Stimulated activated CD4-positive, alpha-beta T cell treated with anti-CD3 and anti-CD28 coated beads, Interleukin-15, amount 100 ng/mL, for 48 hours (primary cell): ENCODE measurements around the gene EPS15.
"Not testable (repeated sequence)": the region's sequence is repeated elsewhere in the genome, so short reads cannot be mapped to it uniquely, and the experiment has no call there.

ENCODE experiments used
- DNase-seq, 2 donors: peaks; one replicate each; pipeline ENCODE4 v3.0.0-alpha.2; 2020; ENCODE audit warnings: low read depth in 2 of 2

Gene EPS15

GRCh38 chr1:51336711-51337110, 182.4 kb downstream of the EPS15 start:
- DNase-seq = no peak

- no peak for DNase-seq
Observed at GRCh38 chr1:51336004-51336403, 183.1 kb downstream of the EPS15 start.

- DNase-seq = no peak
Observed at GRCh38 chr1:51331206-51332100, 187.6 kb downstream of the EPS15 start.

- no peak for DNase-seq
Observed at GRCh38 chr1:51330331-51331201, 188.5 kb downstream of the EPS15 start, which contains the start of gene TTC39A. TSS of gene TTC39A (minus strand) at chr1:51330562. CDS start at chr1:51330477, 85 bp downstream.

- no peak for DNase-seq
Observed at GRCh38 chr1:51329443-51330325, 189.4 kb downstream of the EPS15 start.

GRCh38 chr1:51328926-51329325, 190.1 kb downstream of the EPS15 start:
- no peak for DNase-seq

GRCh38 chr1:51328279-51328678, 190.8 kb downstream of the EPS15 start:
- DNase-seq = no peak

- no peak for DNase-seq
Observed at GRCh38 chr1:51327386-51327785, 191.7 kb downstream of the EPS15 start.

GRCh38 chr1:51326839-51327238, 192.2 kb downstream of the EPS15 start:
- DNase-seq = no peak

GRCh38 chr1:51325878-51326755, 192.9 kb downstream of the EPS15 start:
- DNase-seq = no peak

- no peak for DNase-seq
Observed at GRCh38 chr1:51325391-51325790, 193.7 kb downstream of the EPS15 start.

GRCh38 chr1:51325011-51325385, 194.1 kb downstream of the EPS15 start:
- DNase-seq = not testable (repeated sequence)

- no peak for DNase-seq
Observed at GRCh38 chr1:51324251-51325010, 194.6 kb downstream of the EPS15 start.

- DNase-seq = no peak
Observed at GRCh38 chr1:51323778-51324177, 195.3 kb downstream of the EPS15 start.

GRCh38 chr1:51322417-51323101, 196.5 kb downstream of the EPS15 start:
- DNase-seq = no peak

- DNase-seq = no peak
Observed at GRCh38 chr1:51321924-51322280, 197.2 kb downstream of the EPS15 start.

GRCh38 chr1:51320967-51321923, 197.8 kb downstream of the EPS15 start:
- no peak for DNase-seq

GRCh38 chr1:51317798-51318197, 201.3 kb downstream of the EPS15 start:
- no peak for DNase-seq
